Ishikawa (cell line): ENCODE data around the gene TMEM161A.

ENCODE experiments used
- CEBPB ChIP-seq: IDR thresholded peaks from 2 replicates; pipeline ENCODE4 v1.6.1; 2012
- CREB1 ChIP-seq: IDR thresholded peaks from 2 replicates; pipeline ENCODE4 v1.6.1; 2012; ENCODE audit warnings: low read depth
- EP300 ChIP-seq: IDR thresholded peaks from 2 replicates; pipeline ENCODE4 v1.6.1; 2012; ENCODE audit warnings: borderline replicate concordance
- FOXM1 ChIP-seq: IDR thresholded peaks from 2 replicates; pipeline ENCODE4 v1.6.1; 2012; ENCODE audit warnings: low read depth, borderline replicate concordance
- MAX ChIP-seq: IDR thresholded peaks from 2 replicates; pipeline ENCODE4 v1.6.1; 2012
- REST ChIP-seq: IDR thresholded peaks from 2 replicates; pipeline ENCODE4 v1.6.1; 2012; ENCODE audit warnings: low read depth, mild to moderate bottlenecking

- no peak for TF ChIP-seq EP300
- TF ChIP-seq REST: no peak
- TF ChIP-seq CEBPB: no peak
- TF ChIP-seq MAX: no peak
- no peak for TF ChIP-seq CREB1
- no peak for TF ChIP-seq FOXM1
Measured at GRCh38 chr19:19152668-19153384, 14.5 kb upstream of the TMEM161A start.
